ENCODE results near the gene COL5A1.

DNA sequence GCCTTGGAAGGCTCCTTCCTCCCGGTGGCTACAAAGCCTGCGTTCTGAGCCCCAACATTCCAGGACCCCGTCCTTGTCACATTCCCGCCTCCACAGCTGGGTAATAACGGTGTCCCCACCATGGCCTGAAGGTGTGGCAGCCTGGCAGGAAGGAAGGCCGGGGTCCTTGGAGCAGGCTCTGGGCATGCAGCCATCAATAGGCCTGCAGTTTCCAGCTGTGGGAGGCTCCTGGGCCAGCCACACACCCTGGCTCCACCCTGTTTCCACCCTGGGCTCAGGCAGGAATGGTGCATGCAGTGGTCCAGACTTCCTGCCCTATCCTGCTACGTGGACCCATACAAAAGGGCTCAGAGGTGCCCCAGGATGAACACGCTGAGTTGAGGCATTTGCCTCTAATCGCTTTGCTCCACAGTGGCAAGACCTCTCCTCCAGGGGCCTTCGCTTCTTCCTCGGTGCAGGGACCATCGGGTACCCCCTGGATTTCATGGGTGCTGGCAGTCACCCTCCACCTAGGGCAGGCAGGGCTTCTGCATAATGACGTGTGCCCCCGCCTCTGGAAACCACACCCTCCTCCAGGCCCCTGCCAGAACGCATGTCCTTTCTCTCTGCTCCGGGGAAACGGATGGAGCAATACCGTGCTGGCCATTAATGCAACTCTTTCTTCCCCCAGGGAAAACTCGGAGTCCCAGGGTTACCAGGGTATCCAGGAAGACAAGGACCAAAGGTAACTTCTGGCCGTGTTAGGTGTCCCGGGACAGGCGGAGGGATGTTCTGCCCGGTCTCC is 143.9 kb downstream of the COL5A1 start:
- TF ChIP-seq POLR2AphosphoS5 (IDR thresholded peaks at IDR 0.05; ENCODE audit: borderline replicate concordance, low read depth, low read length) (no peak), EZH2 (IDR thresholded peaks at IDR 0.05) (no peak)

Data from SK-N-MC (cell line).